Prostate gland (tissue), 2 donors: ENCODE data around the gene ARL15.

Experiments
- CTCF ChIP-seq, 4 experiments: fragments of 200-600 bp in 2 of 4; fragments of 450-650 bp in 2 of 4; sonication (generic) in 2 of 4; IDR thresholded peaks; 1 replicate in 3 of 4; 2 replicates in 1 of 4; pipeline ENCODE4 v1.5.1; 2016 to 2019; ENCODE audit warnings: antibody characterized with exemption in 4 of 4, mild to moderate bottlenecking in 2 of 4, moderate library complexity in 2 of 4
- POLR2A ChIP-seq: fragments of 450-650 bp; IDR thresholded peaks from one replicate; pipeline ENCODE4 v1.6.1; 2016; ENCODE audit warnings: antibody characterized with exemption, mild to moderate bottlenecking
- POLR2AphosphoS5 ChIP-seq: sonication (generic); formaldehyde crosslinking; IDR thresholded peaks from one replicate; pipeline ENCODE4 v1.6.1; 2017; ENCODE audit warnings: antibody characterized with exemption

GRCh38 chr5:54180630-54181031, 129.7 kb downstream of the ARL15 start:
- TF ChIP-seq CTCF (IDR thresholded peaks at IDR 0.05) (no peak), POLR2A (no peak), POLR2AphosphoS5 (no peak)
